HUES48 (cell line): ENCODE measurements around the gene NCOA3.
"Not testable (repeated sequence)": the region's sequence is repeated elsewhere in the genome, so short reads cannot be mapped to it uniquely, and the experiment has no call there.

Experiments
- H3K27ac ChIP-seq: one replicate; pipeline ENCODE4 v1.7.0; 2013; ENCODE audit warnings: low read depth, low read length, inconsistent platforms
- H3K27me3 ChIP-seq: 2 replicates; pipeline ENCODE4 v1.6.1; 2013; ENCODE audit warnings: mild to moderate bottlenecking, low read length; ENCODE audit not compliant: control insufficient read depth, insufficient read depth
- H3K36me3 ChIP-seq: 2 replicates; pipeline ENCODE4 v1.6.1; 2013; ENCODE audit warnings: low read length; ENCODE audit not compliant: control insufficient read depth, insufficient read depth
- H3K4me1 ChIP-seq: 2 replicates; pipeline ENCODE4 v1.6.1; 2013; ENCODE audit warnings: mild to moderate bottlenecking, low read length; ENCODE audit not compliant: control insufficient read depth, insufficient read depth
- H3K4me3 ChIP-seq: 2 replicates; pipeline ENCODE4 v1.5.1; 2013; ENCODE audit warnings: mild to moderate bottlenecking, low read depth, low read length
- H3K9ac ChIP-seq: 2 replicates; pipeline ENCODE4 v1.6.1; 2013; ENCODE audit warnings: mild to moderate bottlenecking, low read depth, low read length, moderate library complexity
- H3K9me3 ChIP-seq: 2 replicates; pipeline ENCODE4 v1.6.1; 2013; ENCODE audit warnings: low read length; ENCODE audit not compliant: control insufficient read depth, insufficient read depth

NCOA3 gene

GRCh38 chr20:47591231-47591630 is 89.5 kb downstream of the NCOA3 start:
- no peak overlapping the region for H3K4me3 ChIP-seq
- no peaks in the 10 kb centered on the region for H3K27me3 ChIP-seq
- H3K4me1 ChIP-seq: peaks cover 16% of the 10 kb centered on the region
- no peak overlapping the region for H3K9ac ChIP-seq
- H3K27ac ChIP-seq: no peak overlapping the region
- H3K9me3 ChIP-seq: no peaks in the 10 kb centered on the region
- H3K36me3 ChIP-seq: no peaks in the 10 kb centered on the region

GRCh38 chr20:47594157-47594556 is 92.5 kb downstream of the NCOA3 start:
- no peaks in the 10 kb centered on the region for H3K9me3 ChIP-seq
- no peak overlapping the region for H3K4me3 ChIP-seq
- H3K27ac ChIP-seq: no peak overlapping the region
- H3K9ac ChIP-seq: no peak overlapping the region
- H3K4me1 ChIP-seq: no peaks in the 10 kb centered on the region
- no peaks in the 10 kb centered on the region for H3K36me3 ChIP-seq
- no peaks in the 10 kb centered on the region for H3K27me3 ChIP-seq

GRCh38 chr20:47595138-47595537 is 93.5 kb downstream of the NCOA3 start:
- not testable (repeated sequence) for H3K9me3 ChIP-seq, H3K36me3 ChIP-seq, H3K27me3 ChIP-seq, H3K4me3 ChIP-seq, H3K9ac ChIP-seq, H3K4me1 ChIP-seq, H3K27ac ChIP-seq

- no peaks in the 10 kb centered on the region for H3K4me1 ChIP-seq
- no peak overlapping the region for H3K4me3 ChIP-seq
- no peaks in the 10 kb centered on the region for H3K9me3 ChIP-seq
- no peaks in the 10 kb centered on the region for H3K36me3 ChIP-seq
- no peak overlapping the region for H3K9ac ChIP-seq
- H3K27ac ChIP-seq: no peak overlapping the region
- H3K27me3 ChIP-seq: no peaks in the 10 kb centered on the region
Observed at GRCh38 chr20:47596003-47596571, 94.4 kb downstream of the NCOA3 start.

GRCh38 chr20:47597090-47597489 is 95.4 kb downstream of the NCOA3 start:
- Histone ChIP-seq H3K4me3 (no peak overlapping the region), H3K27me3 (no peaks in the 10 kb centered on the region), H3K36me3 (no peaks in the 10 kb centered on the region), H3K9ac (no peak overlapping the region), H3K27ac (no peak overlapping the region), H3K4me1 (no peaks in the 10 kb centered on the region), H3K9me3 (no peaks in the 10 kb centered on the region)

GRCh38 chr20:47598911-47599744 is 97.4 kb downstream of the NCOA3 start:
- H3K27ac ChIP-seq: no peak overlapping the region

GRCh38 chr20:47600967-47601547 is 99.4 kb downstream of the NCOA3 start:
- H3K36me3 ChIP-seq: no peaks in the 10 kb centered on the region
- H3K27me3 ChIP-seq: no peaks in the 10 kb centered on the region
- no peak overlapping the region for H3K9ac ChIP-seq
- no peak overlapping the region for H3K4me3 ChIP-seq
- no peaks in the 10 kb centered on the region for H3K9me3 ChIP-seq
- no peaks in the 10 kb centered on the region; the same call in 1 of the 2 replicates for H3K4me1 ChIP-seq
- no peak overlapping the region for H3K27ac ChIP-seq

More at GRCh38 chr20:47598911-47599744, 97.4 kb downstream of the NCOA3 start:
- Histone ChIP-seq H3K9me3 (no peaks in the 10 kb centered on the region), H3K4me3 (no peak overlapping the region), H3K4me1 (no peaks in the 10 kb centered on the region; the same call in 1 of the 2 replicates), H3K27me3 (no peaks in the 10 kb centered on the region), H3K9ac (no peak overlapping the region), H3K36me3 (no peaks in the 10 kb centered on the region)

GRCh38 chr20:47603260-47603659 is 101.6 kb downstream of the NCOA3 start:
- Histone ChIP-seq H3K9me3 (no peaks in the 10 kb centered on the region), H3K4me1 (no peaks in the 10 kb centered on the region; the same call in 1 of the 2 replicates), H3K9ac (no peak overlapping the region), H3K36me3 (no peaks in the 10 kb centered on the region), H3K27me3 (no peaks in the 10 kb centered on the region), H3K4me3 (no peak overlapping the region), H3K27ac (no peak overlapping the region)

- Histone ChIP-seq H3K27ac (no peak overlapping the region), H3K4me1 (no peaks in the 10 kb centered on the region; the same call in 1 of the 2 replicates), H3K9me3 (no peaks in the 10 kb centered on the region), H3K4me3 (no peak overlapping the region), H3K9ac (no peak overlapping the region), H3K36me3 (no peaks in the 10 kb centered on the region), H3K27me3 (no peaks in the 10 kb centered on the region)
Observed at GRCh38 chr20:47605673-47606413, 104.2 kb downstream of the NCOA3 start.

- Histone ChIP-seq H3K4me1 (no peaks in the 10 kb centered on the region; the same call in 1 of the 2 replicates), H3K27ac (no peak overlapping the region), H3K9me3 (no peaks in the 10 kb centered on the region), H3K9ac (no peak overlapping the region), H3K4me3 (no peak overlapping the region), H3K27me3 (no peaks in the 10 kb centered on the region), H3K36me3 (no peaks in the 10 kb centered on the region)
Observed at GRCh38 chr20:47606414-47606982, 104.8 kb downstream of the NCOA3 start.
